HL-60 (cell line): Measurements from ENCODE around the gene PLPP2.

Experiments
- DNase-seq, 2 experiments: peaks; one replicate each; pipeline ENCODE4 v3.0.0-alpha.2; 2010 to 2020; ENCODE audit warnings: low read depth in 1 of 2, low spot score in 1 of 2
- H3K27ac ChIP-seq: fragments of 250-450 bp; sonication (Bioruptor Pico); replicated peaks from 2 replicates; pipeline ENCODE4 v1.5.1; 2020; ENCODE audit warnings: mild to moderate bottlenecking, moderate library complexity
- H3K27me3 ChIP-seq: fragments of 250-450 bp; sonication (Bioruptor Pico); 2 replicates; pipeline ENCODE4 v1.5.1; 2021; ENCODE audit warnings: mild to moderate bottlenecking, moderate library complexity; ENCODE audit not compliant: insufficient read depth, poor library complexity, severe bottlenecking
- H3K4me3 ChIP-seq: replicated peaks from 2 replicates; pipeline ENCODE4 v1.5.1; 2011; ENCODE audit warnings: mild to moderate bottlenecking, control low read depth, low read length; ENCODE audit not compliant: insufficient read depth
- CTCF ChIP-seq: IDR thresholded peaks from one replicate; pipeline ENCODE4 v1.5.1; 2011; ENCODE audit warnings: low read length, control low read depth, inconsistent platforms; ENCODE audit not compliant: insufficient read depth
- GABPA ChIP-seq: IDR thresholded peaks from 2 replicates; pipeline ENCODE4 v1.6.1; 2012; ENCODE audit warnings: low read depth
- POLR2AphosphoS5 ChIP-seq: IDR thresholded peaks from 2 replicates; pipeline ENCODE4 v1.6.1; 2012; ENCODE audit warnings: low read depth
- REST ChIP-seq: IDR thresholded peaks from 2 replicates; pipeline ENCODE4 v1.6.1; 2012; ENCODE audit warnings: low read depth; ENCODE audit not compliant: insufficient replicate concordance
- SPI1 ChIP-seq: IDR thresholded peaks from 2 replicates; pipeline ENCODE4 v1.6.1; 2012; ENCODE audit warnings: low read depth, mild to moderate bottlenecking, borderline replicate concordance

Gene PLPP2

GRCh38 chr19:322616-323015 is 31.4 kb upstream of the PLPP2 start:
- Histone ChIP-seq H3K4me3 (no peak overlapping the region), H3K27me3 (no peaks in the 10 kb centered on the region), H3K27ac (no peak overlapping the region)
- TF ChIP-seq SPI1 (no peak), REST (no peak), GABPA (no peak), POLR2AphosphoS5 (no peak), CTCF (no peak)
- no peak for DNase-seq

GRCh38 chr19:318509-318774 is 27.2 kb upstream of the PLPP2 start:
- TF ChIP-seq CTCF (no peak), POLR2AphosphoS5 (no peak)
- H3K4me3 ChIP-seq = no peak overlapping the region
- H3K27ac ChIP-seq = no peak overlapping the region
- no peaks in the 10 kb centered on the region for H3K27me3 ChIP-seq
- no peak for DNase-seq

- H3K4me3 ChIP-seq = no peak overlapping the region
- H3K27ac ChIP-seq = no peak overlapping the region
- no peak for TF ChIP-seq CTCF
- no peak for TF ChIP-seq SPI1
- no peak for TF ChIP-seq REST
- no peak for TF ChIP-seq POLR2AphosphoS5
- no peak for TF ChIP-seq GABPA
- no peak for DNase-seq
- H3K27me3 ChIP-seq = no peaks in the 10 kb centered on the region
Measured at GRCh38 chr19:317710-318508, 26.7 kb upstream of the PLPP2 start.

- H3K4me3 ChIP-seq = no peak overlapping the region
- TF ChIP-seq CTCF = no peak
- no peak for TF ChIP-seq REST
- no peak for TF ChIP-seq POLR2AphosphoS5
- TF ChIP-seq SPI1 = no peak
- TF ChIP-seq GABPA = no peak
- H3K27me3 ChIP-seq = no peaks in the 10 kb centered on the region
- no peak overlapping the region for H3K27ac ChIP-seq
- no peak for DNase-seq
Measured at GRCh38 chr19:315811-316210, 24.6 kb upstream of the PLPP2 start.
